ENCODE results near the gene LCN9.

- TF ChIP-seq RFX5 (IDR thresholded peaks at IDR 0.05; ENCODE audit: low read depth, low read length) (no peak), NFYB (IDR thresholded peaks at IDR 0.05; ENCODE audit: extremely low read depth, insufficient read length) (no peak)
These were observed 7.8 kb upstream of the LCN9 start for GRCh38 chr9:135655317-135655716.

Data from K562 (cell line).